NB4 (cell line): ENCODE data around the gene SYTL4.
A peak's percentile ranks its signal among the peaks of the same experiment; 100 is the strongest.
"Not testable (repeated sequence)": the region's sequence is repeated elsewhere in the genome, so short reads cannot be mapped to it uniquely, and the experiment has no call there.

Experiments used
- DNase-seq: peaks from one replicate; pipeline ENCODE4 v3.0.0; 2010; ENCODE audit warnings: low read depth
- H3K4me3 ChIP-seq: one replicate; pipeline ENCODE4 v1.5.1; 2011; ENCODE audit warnings: mild to moderate bottlenecking, low read depth, low read length, moderate library complexity
- CTCF ChIP-seq: IDR thresholded peaks from one replicate; pipeline ENCODE4 v1.5.1; 2012; ENCODE audit warnings: low read depth, low read length
- MYC ChIP-seq: IDR thresholded peaks from 2 replicates; pipeline ENCODE4 v1.6.1; 2011; ENCODE audit warnings: low read depth, low read length
- POLR2A ChIP-seq: IDR thresholded peaks from 2 replicates; pipeline ENCODE4 v1.6.1; 2011; ENCODE audit warnings: mild to moderate bottlenecking; ENCODE audit not compliant: insufficient read length; ENCODE audit errors: extremely low read depth
- TF ChIP-seq, protein P1 (sequence below): IDR thresholded peaks from 2 replicates; pipeline ENCODE4 v1.6.1; 2011; ENCODE audit warnings: low read depth, low read length

Gene SYTL4

DNA sequence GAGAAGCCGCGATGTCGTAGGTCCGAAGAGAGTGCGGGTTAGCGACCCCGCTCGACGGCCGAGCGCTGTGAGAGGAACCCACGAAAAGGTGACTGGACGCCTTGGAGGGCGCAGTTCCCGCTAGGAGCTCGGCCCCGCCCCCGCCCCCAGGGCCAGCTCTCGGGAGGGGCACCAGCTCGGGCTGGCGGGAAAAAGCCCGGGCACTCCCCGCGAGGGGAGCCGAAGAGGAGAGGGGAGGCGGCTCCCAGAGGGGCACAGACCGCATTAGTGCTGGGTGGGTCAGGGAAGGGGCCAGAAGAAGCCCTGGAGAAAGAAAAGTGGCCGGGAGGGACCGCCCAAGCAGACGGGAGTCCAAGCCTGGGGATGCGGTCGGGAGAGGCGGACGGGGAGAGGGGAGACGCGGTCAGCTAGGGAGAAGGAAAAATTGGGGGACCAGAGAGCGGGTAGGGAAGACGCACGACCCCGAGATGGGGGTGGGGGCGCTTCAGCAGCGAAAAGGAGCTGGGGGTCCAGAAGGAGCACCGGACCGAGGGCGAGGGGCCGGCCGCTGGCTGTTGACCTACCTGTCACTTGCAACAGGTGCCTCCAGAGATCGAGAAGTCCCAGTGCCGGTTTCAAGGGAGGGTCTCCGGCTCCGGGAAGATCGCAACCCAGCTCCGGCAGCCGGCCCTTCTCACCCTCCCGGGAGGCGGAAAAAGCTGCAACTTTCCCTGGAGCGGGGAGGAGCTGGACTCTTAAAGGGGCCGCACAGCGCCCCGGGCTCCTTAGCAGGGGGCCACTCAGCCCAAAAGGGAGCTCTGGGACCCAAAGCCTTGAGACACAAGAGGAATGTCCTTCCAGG is at the start of gene SYTL4:
Gene SYTL4 (minus strand): TSS at position 681 of the 841 bp plus-strand sequence. CDS start 30,084 bp downstream, outside the sequence.
- TF ChIP-seq CTCF: no peak
- TF ChIP-seq MYC: no peak
- TF ChIP-seq, protein P1, sequence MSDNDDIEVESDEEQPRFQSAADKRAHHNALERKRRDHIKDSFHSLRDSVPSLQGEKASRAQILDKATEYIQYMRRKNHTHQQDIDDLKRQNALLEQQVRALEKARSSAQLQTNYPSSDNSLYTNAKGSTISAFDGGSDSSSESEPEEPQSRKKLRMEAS: no peak
- TF ChIP-seq POLR2A: no peak
- DNase-seq: no peak
- no peak within 1 kb of the TSS for H3K4me3 ChIP-seq

GRCh38 chrX:100769439-100769838 is 37.5 kb upstream of the SYTL4 start:
- not testable (repeated sequence) for H3K4me3 ChIP-seq, DNase-seq

- TF ChIP-seq CTCF: peak; percentile 92
- no peak for TF ChIP-seq POLR2A
- TF ChIP-seq, protein P1: no peak
- no peak for TF ChIP-seq MYC
- H3K4me3 ChIP-seq: no peak overlapping the region
- peak; percentile 68 for DNase-seq
These were observed 36.9 kb upstream of the SYTL4 start for GRCh38 chrX:100768679-100769338.

DNA sequence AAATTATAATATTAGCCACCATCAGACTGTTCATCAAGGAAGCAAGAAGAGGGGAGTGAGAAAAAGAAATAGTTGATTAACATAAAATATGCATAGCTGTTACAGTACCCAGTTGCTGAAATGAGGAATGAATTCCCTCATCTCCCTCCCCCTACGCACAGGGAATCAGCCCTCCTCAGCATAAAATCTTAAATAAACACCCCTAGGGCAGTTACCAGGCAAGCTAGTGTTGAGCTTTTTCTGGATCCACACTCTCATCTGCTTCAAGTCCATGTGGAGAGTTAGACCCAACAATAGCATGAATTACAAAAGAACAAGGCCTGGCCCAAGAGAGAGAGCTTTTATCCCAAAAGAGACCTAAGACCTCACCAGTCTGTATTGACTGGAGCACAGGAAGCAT is 19.0 kb upstream of the SYTL4 start:
- H3K4me3 ChIP-seq: no peak overlapping the region
- TF ChIP-seq, protein P1: no peak
- no peak for TF ChIP-seq POLR2A
- no peak for TF ChIP-seq CTCF
- no peak for TF ChIP-seq MYC
- no peak for DNase-seq

DNA sequence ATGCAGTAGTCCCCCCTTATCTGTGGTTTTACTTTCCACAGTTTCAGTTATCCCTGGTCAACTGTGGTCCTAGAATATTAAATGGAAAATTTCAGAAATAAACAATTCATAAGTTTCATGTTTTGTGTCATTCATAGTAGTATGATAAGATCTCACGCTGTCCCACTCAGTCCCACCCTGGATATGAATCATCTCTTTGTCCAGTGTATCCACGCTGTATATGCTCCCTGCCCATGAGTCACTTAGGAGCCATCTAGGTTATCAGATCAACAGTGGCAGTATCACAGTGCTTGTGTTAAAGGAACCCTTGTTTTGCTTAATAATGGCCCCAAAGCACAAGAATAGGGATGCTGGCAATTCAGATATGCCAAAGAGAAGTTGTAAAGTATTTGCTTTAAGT is 16.2 kb upstream of the SYTL4 start:
- H3K4me3 ChIP-seq: no peak overlapping the region
- TF ChIP-seq MYC (no peak), POLR2A (no peak), CTCF (no peak)
- TF ChIP-seq, protein P1: no peak
- peak; percentile 0 for DNase-seq

- DNase-seq: no peak
- H3K4me3 ChIP-seq: no peak overlapping the region
- TF ChIP-seq, protein P1: no peak
- TF ChIP-seq POLR2A: no peak
- no peak for TF ChIP-seq MYC
- TF ChIP-seq CTCF: no peak
These were observed 15.8 kb upstream of the SYTL4 start for GRCh38 chrX:100747703-100748102.
